BLaER1 treated with 17β-estradiol and CSF1 and Interleukin-3, amounts not matched to agents 10 nM and 100 nM (cell line): ENCODE results near the gene PDGFRB.

ENCODE experiments used
- H3K27ac ChIP-seq, 11 experiments: shearing (Covaris generic); formaldehyde crosslinking; 2 replicates each; pipeline ENCODE4 v1.8.1; 2022
- H3K27me3 ChIP-seq, 11 experiments: shearing (Covaris generic); formaldehyde crosslinking; 2 replicates each; pipeline ENCODE4 v1.8.1; 2022
- H3K36me3 ChIP-seq, 11 experiments: shearing (Covaris generic); formaldehyde crosslinking; 2 replicates each; pipeline ENCODE4 v1.8.1; 2022
- H3K4me1 ChIP-seq, 10 experiments: shearing (Covaris generic); formaldehyde crosslinking; 2 replicates each; pipeline ENCODE4 v1.8.1; 2022
- H3K4me2 ChIP-seq, 11 experiments: shearing (Covaris generic); formaldehyde crosslinking; 2 replicates each; pipeline ENCODE4 v1.8.1; 2022
- H3K4me3 ChIP-seq, 10 experiments: shearing (Covaris generic); formaldehyde crosslinking; 2 replicates each; pipeline ENCODE4 v1.8.1; 2022
- H3K9ac ChIP-seq, 11 experiments: shearing (Covaris generic); formaldehyde crosslinking; 2 replicates each; pipeline ENCODE4 v1.8.1; 2022
- H3K9me3 ChIP-seq, 11 experiments: shearing (Covaris generic); formaldehyde crosslinking; replicated peaks in 1 of 11; 2 replicates each; pipeline ENCODE4 v1.8.1; 2022
- H4K20me1 ChIP-seq, 11 experiments: shearing (Covaris generic); formaldehyde crosslinking; 2 replicates each; pipeline ENCODE4 v1.8.1; 2022
- Cebpa-rat ChIP-seq, 11 experiments: shearing (Covaris generic); IDR thresholded peaks; 2 replicates each; pipeline ENCODE4 v1.8.1; 2022

PDGFRB gene

DNA sequence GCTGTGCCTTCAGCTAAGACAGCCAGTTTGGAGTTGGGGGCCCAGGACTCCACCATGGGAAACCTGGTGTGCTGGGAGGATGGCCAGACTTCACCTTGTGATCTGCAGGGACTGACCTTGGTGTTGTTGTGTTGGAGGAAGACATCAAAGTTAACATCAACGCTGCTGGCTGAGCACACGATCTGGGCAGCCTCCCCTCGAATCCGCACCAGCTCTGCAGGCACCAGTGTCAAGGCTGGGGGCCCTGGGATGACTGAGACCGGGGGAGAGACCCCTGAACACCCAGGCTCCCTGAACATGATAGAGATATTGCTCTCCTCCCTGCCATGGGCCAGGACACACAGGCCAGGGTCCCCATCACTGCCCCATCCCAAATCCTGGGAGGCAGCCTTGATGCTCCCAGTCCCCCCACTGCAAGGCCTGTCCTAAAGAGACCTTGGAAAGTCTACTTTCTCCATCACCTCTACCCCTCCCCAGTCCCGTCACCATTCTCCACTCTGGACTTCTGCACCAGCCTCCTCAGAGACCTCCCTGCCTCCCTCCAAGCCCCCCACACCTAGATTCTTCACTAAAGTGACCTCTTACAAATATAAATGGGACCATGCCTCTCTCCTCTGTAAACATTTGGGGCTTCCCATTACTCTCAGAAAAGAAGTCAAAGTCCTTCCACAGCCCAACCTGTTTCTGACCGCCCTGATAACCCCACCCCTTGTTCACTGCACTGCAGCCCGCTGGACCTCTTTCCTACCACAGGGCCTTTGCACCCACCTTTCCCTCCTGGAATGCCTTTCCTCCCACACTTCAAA, 77.4 kb downstream of the PDGFRB start:
- H3K27ac ChIP-seq = peak overlapping the region in 7 of 11 experiments; percentile 9 to 92 (median 30); a peak in 7 of 22 replicates
- H4K20me1 ChIP-seq = peaks cover 0 to 83% (median 0%) of the 10 kb centered on the region in 11 experiments; a peak in 2 of 22 replicates

DNA sequence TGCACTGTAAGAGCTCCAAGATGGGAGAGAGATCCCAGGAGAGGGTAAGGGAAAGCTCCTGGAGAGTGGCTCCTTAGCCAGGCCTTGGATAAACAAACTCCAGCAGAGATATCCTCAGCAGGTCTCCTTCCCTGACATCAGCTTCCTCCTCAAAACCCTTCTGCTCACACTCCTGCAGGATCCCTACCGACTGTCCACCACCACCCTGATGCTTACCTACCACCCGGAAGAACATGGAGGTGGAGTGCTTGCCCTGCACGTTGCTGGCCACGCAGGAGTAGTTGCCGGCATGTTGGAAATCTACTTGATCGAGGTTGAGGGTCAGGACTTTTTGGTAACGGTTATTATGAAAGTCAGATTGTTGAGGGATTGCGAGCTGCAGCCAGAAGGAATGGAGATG, 78.6 kb downstream of the PDGFRB start:
- TF ChIP-seq Cebpa-rat (IDR thresholded peaks at IDR 0.05) = no peak

More for the DNA sequence above, 77.4 kb downstream of the PDGFRB start:
- Histone ChIP-seq H3K27me3 (no peaks in the 10 kb centered on the region), H3K4me3 (no peak overlapping the region), H3K4me2 (peak overlapping the region in 5 of 11 experiments; percentile 92 to 99 (median 96); a peak in 10 of 22 replicates), H3K36me3 (peaks cover 0 to 84% (median 23%) of the 10 kb centered on the region in 11 experiments; a peak in 12 of 22 replicates), H3K4me1 (peaks cover 44 to 96% (median 68%) of the 10 kb centered on the region in 10 experiments), H3K9me3 (peaks cover 0 to 28% (median 9%) of the 10 kb centered on the region in 11 experiments; a peak in 18 of 22 replicates), H3K9ac (peak overlapping the region in 1 of 11 experiments; percentile 73; a peak in 2 of 22 replicates)
- no peak for TF ChIP-seq Cebpa-rat (IDR thresholded peaks at IDR 0.05)

DNA sequence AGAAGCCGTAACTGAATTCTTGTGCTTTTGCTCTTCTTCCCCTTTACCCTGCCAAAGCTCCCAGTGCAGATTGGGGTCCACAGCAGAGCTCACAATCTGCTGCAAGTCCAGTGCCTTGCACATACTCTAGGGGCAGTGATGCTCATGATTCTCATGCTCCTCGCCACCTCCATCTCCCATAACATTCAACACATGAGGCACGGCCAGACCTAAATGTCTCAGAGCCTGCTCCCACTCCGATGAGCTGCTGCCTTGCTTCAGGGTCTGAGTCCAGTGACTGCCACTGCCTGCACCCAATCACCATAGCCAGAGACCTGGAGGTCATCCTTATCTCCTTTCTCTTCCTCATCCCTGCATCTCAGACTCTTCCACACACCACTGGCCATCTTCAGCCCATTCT, 79.8 kb downstream of the PDGFRB start:
- Histone ChIP-seq H3K36me3 (peaks cover 0 to 100% (median 30%) of the 10 kb centered on the region in 11 experiments; a peak in 12 of 22 replicates), H3K9me3 (peaks cover 0 to 33% (median 18%) of the 10 kb centered on the region in 11 experiments; a peak in 18 of 22 replicates), H3K27ac (no peak overlapping the region), H3K4me1 (peaks cover 21 to 100% (median 58%) of the 10 kb centered on the region in 10 experiments), H3K9ac (no peak overlapping the region), H3K4me2 (peak overlapping the region in 8 of 11 experiments; percentile 2 to 99 (median 62); a peak in 11 of 22 replicates), H4K20me1 (peaks cover 0 to 100% (median 0%) of the 10 kb centered on the region in 11 experiments; a peak in 2 of 22 replicates), H3K4me3 (no peak overlapping the region), H3K27me3 (no peaks in the 10 kb centered on the region)
- TF ChIP-seq Cebpa-rat (IDR thresholded peaks at IDR 0.05) = no peak

More for the DNA sequence above, 78.6 kb downstream of the PDGFRB start:
- Histone ChIP-seq H3K9me3 (peaks cover 0 to 33% (median 18%) of the 10 kb centered on the region in 11 experiments; a peak in 18 of 22 replicates), H3K4me1 (peaks cover 32 to 96% (median 58%) of the 10 kb centered on the region in 10 experiments), H3K36me3 (peaks cover 0 to 95% (median 30%) of the 10 kb centered on the region in 11 experiments; a peak in 12 of 22 replicates), H3K9ac (no peak overlapping the region; a peak in 1 of 22 replicates), H3K4me3 (no peak overlapping the region), H3K27me3 (no peaks in the 10 kb centered on the region), H4K20me1 (peaks cover 0 to 95% (median 0%) of the 10 kb centered on the region in 11 experiments; a peak in 2 of 22 replicates), H3K27ac (no peak overlapping the region), H3K4me2 (peak overlapping the region in 7 of 11 experiments; percentile 0 to 99 (median 96); a peak in 8 of 22 replicates)

DNA sequence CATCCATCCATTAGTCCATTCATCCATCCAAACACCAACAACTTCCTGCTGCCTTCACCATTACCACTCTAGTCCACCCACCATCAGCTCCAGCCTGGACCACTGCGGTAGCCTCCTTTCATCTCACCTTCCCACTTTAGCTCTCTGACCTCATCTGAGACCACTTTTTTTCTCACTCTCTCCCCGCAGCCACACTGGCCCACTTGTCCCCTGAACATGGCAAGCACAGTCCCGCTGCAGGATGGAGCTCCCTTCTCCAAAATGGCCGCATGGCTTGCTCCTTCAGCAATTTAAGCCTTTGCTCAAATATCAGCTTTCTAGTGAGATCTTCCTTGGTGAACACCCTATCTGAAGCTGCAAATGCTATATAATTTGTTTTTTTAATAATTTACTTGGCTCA, 80.4 kb downstream of the PDGFRB start:
- peaks cover 21 to 100% (median 58%) of the 10 kb centered on the region in 10 experiments for H3K4me1 ChIP-seq
- peaks cover 0 to 100% (median 0%) of the 10 kb centered on the region in 11 experiments; a peak in 2 of 22 replicates for H4K20me1 ChIP-seq
- H3K4me2 ChIP-seq = peak overlapping the region in 3 of 11 experiments; percentile 3 to 99 (median 96); a peak in 4 of 22 replicates
- no peak overlapping the region for H3K9ac ChIP-seq
- no peak overlapping the region for H3K27ac ChIP-seq
- H3K27me3 ChIP-seq = no peaks in the 10 kb centered on the region
- H3K36me3 ChIP-seq = peaks cover 0 to 100% (median 29%) of the 10 kb centered on the region in 11 experiments; a peak in 12 of 22 replicates
- no peak for TF ChIP-seq Cebpa-rat (IDR thresholded peaks at IDR 0.05)
- peaks cover 0 to 33% (median 18%) of the 10 kb centered on the region in 11 experiments; a peak in 18 of 22 replicates for H3K9me3 ChIP-seq
- no peak overlapping the region for H3K4me3 ChIP-seq

DNA sequence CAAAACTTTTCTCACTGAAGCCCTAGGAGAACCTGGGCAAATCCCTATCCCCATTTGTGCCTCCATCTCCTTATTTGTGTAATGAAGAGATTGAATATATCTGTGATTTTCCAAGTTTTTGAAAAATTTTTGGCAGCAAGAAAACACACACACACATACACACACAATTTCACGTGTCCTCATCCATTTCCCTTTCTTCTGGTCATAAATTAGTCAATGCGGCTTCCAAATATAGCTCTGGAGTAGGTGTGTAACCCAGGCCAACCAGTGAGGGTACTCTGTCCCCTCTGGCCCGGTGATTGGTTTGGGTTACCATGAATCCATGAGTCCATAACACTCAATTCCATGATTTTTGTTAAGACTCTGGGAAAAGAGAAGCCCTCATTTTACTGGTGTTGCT, 82.0 kb downstream of the PDGFRB start:
- H3K27me3 ChIP-seq = no peaks in the 10 kb centered on the region
- peak overlapping the region in 2 of 11 experiments; percentile 96 to 99; a peak in 2 of 22 replicates for H3K4me2 ChIP-seq
- no peak for TF ChIP-seq Cebpa-rat (IDR thresholded peaks at IDR 0.05)
- H3K9ac ChIP-seq = no peak overlapping the region
- no peak overlapping the region for H3K27ac ChIP-seq
- H4K20me1 ChIP-seq = peaks cover 0 to 98% (median 0%) of the 10 kb centered on the region in 11 experiments; a peak in 2 of 22 replicates
- H3K4me1 ChIP-seq = peaks cover 22 to 100% (median 58%) of the 10 kb centered on the region in 10 experiments
- H3K36me3 ChIP-seq = peaks cover 0 to 99% (median 22%) of the 10 kb centered on the region in 11 experiments; a peak in 12 of 22 replicates
- H3K4me3 ChIP-seq = no peak overlapping the region
- H3K9me3 ChIP-seq = peaks cover 0 to 33% (median 18%) of the 10 kb centered on the region in 11 experiments; a peak in 18 of 22 replicates

DNA sequence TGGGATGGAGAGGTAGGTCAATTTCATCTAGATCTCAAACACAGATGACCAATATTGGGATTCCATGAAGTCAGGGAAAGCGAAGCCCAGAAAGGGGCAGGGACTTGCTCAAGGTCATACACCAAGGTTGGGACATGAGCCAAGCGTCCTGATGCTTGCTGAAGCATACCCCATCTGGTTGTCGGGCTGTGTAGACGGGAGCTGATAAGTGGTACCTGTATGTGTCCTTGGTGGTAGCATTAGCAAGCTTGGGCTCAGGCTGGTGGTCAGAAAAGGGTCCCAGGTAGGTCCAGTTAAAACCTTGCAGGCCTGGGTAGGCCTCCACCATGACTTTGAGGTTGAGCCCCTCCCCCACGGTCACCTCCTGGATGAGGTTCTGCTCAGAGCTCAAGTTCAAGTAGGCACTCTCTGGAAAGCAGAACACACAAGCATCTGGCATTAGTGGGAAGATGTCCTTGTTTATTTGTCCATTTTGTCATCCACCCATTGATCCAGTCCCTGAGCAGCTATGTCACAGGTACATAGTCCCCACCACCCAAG, 82.5 kb downstream of the PDGFRB start:
- H3K27ac ChIP-seq = no peak overlapping the region
- no peak for TF ChIP-seq Cebpa-rat (IDR thresholded peaks at IDR 0.05)
- no peaks in the 10 kb centered on the region for H3K27me3 ChIP-seq
- peak overlapping the region in 3 of 11 experiments; percentile 14 to 99 (median 96); a peak in 5 of 22 replicates for H3K4me2 ChIP-seq
- peaks cover 0 to 98% (median 0%) of the 10 kb centered on the region in 11 experiments; a peak in 2 of 22 replicates for H4K20me1 ChIP-seq
- H3K4me1 ChIP-seq = peaks cover 27 to 100% (median 61%) of the 10 kb centered on the region in 10 experiments
- H3K9ac ChIP-seq = no peak overlapping the region
- peaks cover 0 to 33% (median 18%) of the 10 kb centered on the region in 11 experiments; a peak in 18 of 22 replicates for H3K9me3 ChIP-seq
- H3K36me3 ChIP-seq = peaks cover 0 to 99% (median 22%) of the 10 kb centered on the region in 11 experiments; a peak in 12 of 22 replicates
- H3K4me3 ChIP-seq = no peak overlapping the region

DNA sequence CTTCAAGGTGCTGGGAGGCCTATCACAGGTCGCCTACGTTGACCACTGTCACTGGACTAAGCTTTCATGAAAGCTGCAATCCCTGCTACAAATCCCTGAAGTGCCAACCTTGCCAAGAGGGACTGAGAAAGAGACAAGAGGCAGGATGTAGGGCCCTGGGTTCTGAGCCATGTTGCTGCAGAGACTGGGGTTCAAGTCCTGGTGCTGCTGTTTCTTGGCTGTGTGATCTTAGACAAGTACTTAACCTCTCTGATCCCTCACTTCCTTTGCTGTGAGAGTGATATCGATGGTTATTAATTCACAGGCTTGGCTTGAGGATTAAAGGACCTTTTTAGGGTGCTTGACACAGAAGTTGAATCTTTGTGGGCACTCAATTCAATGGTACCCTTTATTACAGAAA, 84.8 kb downstream of the PDGFRB start:
- H3K4me3 ChIP-seq = no peak overlapping the region
- H3K9ac ChIP-seq = peak overlapping the region in 4 of 11 experiments; percentile 5 to 26 (median 17); a peak in 5 of 22 replicates
- peaks cover 0 to 32% (median 18%) of the 10 kb centered on the region in 11 experiments; a peak in 18 of 22 replicates for H3K9me3 ChIP-seq
- no peaks in the 10 kb centered on the region for H3K27me3 ChIP-seq
- H3K36me3 ChIP-seq = peaks cover 0 to 94% (median 22%) of the 10 kb centered on the region in 11 experiments; a peak in 12 of 22 replicates
- H3K4me1 ChIP-seq = peaks cover 51 to 100% (median 66%) of the 10 kb centered on the region in 10 experiments
- H3K4me2 ChIP-seq = peak overlapping the region; percentile 52 to 96 (median 65)
- no peak for TF ChIP-seq Cebpa-rat (IDR thresholded peaks at IDR 0.05)
- peaks cover 0 to 86% (median 0%) of the 10 kb centered on the region in 11 experiments; a peak in 2 of 22 replicates for H4K20me1 ChIP-seq
- peak overlapping the region in 9 of 11 experiments; percentile 21 to 56 (median 42); a peak in 11 of 22 replicates for H3K27ac ChIP-seq
